GM18873 (cell line): ENCODE results near the gene FDPS.
"Not testable (repeated sequence)": the region's sequence is repeated elsewhere in the genome, so short reads cannot be mapped to it uniquely, and the experiment has no call there.

Experiments used
- ATAC-seq: cut with Tn5 transposase; IDR thresholded peaks from one replicate; pipeline ENCODE4 v1.9.1; 2021; ENCODE audit warnings: mild to moderate bottlenecking, moderate library complexity, moderate number of reproducible peaks; ENCODE audit not compliant: unreplicated experiment, low FRiP score

Gene FDPS

DNA sequence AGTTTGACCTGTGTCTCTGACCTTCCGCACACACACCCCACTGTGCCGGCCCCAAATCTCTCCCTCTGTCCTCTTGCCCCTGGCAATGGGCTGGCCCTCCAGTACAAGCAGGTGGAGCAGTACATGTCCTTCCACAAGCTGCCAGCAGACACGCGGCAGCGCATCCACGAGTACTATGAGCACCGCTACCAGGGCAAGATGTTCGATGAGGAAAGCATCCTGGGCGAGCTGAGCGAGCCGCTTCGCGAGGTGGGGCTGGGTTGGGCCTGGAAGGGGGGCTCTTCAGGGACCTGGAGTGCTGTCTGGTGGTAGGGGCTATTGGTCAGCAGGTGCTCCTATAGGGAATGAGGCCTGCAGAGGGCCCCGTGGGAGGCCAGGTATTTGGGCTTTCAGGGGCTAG lies 23.6 kb upstream of the FDPS start:
- no peak for ATAC-seq

DNA sequence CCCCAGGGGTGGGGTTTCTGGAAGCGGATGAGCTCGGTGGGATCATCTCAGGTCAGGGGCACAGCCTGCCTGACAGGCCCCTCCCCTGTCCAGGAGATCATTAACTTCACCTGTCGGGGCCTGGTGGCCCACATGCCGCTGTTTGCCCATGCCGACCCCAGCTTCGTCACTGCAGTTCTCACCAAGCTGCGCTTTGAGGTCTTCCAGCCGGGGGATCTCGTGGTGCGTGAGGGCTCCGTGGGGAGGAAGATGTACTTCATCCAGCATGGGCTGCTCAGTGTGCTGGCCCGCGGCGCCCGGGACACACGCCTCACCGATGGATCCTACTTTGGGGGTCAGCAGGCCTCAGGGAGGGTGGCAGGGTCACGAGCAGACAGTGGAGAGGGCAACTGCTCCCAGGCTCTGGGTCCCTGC lies 23.0 kb upstream of the FDPS start:
- no peak for ATAC-seq

- no peak for ATAC-seq
Measured at GRCh38 chr1:155286544-155286943, 22.1 kb upstream of the FDPS start.

DNA sequence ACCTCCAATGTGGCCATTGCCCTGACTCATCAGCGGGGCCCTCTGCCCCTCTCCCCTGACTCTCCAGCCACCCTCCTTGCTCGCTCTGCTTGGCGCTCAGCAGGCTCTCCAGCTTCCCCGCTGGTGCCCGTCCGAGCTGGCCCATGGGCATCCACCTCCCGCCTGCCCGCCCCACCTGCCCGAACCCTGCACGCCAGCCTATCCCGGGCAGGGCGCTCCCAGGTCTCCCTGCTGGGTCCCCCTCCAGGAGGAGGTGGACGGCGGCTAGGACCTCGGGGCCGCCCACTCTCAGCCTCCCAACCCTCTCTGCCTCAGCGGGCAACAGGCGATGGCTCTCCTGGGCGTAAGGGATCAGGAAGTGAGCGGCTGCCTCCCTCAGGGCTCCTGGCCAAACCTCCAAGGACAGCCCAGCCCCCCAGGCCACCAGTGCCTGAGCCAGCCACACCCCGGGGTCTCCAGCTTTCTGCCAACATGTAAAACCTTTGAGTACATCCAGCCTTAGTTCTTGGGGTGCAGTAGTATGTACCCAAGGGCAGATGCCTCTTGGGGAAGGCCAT lies 20.6 kb upstream of the FDPS start:
- no peak for ATAC-seq

GRCh38 chr1:155291006-155291405 lies 17.7 kb upstream of the FDPS start:
- ATAC-seq: not testable (repeated sequence)

DNA sequence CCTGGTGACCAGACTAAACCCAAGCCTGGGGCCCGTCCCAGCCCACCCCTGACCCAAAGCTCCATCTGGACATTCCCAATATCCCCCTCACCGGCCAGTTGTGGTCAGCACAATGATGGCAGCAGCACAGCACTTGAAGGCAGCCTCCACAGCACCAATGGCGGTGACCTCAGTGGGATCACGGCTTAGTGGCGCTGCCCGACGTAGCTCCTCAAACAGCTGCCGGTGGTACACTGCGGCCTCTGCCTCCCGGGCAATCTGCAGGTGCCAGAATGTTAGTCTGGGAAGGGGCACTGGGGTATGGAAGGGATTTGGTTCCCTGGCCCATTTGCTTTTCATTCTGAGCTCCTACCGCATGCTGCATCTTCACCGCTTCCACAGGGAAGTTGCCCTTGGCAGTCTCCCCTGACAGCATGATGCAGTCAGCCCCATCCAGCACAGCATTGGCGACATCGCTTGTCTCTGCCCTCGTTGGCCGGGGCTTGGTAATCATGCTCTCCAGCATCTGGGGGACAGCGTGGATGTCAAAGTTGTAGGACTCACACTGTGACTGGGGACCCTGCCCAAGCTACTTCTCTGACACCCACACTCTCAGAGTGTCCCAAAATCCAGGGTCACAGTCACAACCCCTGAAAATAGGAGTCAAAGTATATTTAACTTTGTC lies 15.4 kb upstream of the FDPS start:
- ATAC-seq: no peak

- ATAC-seq: no peak
Measured at GRCh38 chr1:155294520-155295182, 14.0 kb upstream of the FDPS start.

GRCh38 chr1:155295183-155295941 lies 13.3 kb upstream of the FDPS start:
- ATAC-seq: no peak

GRCh38 chr1:155295942-155296267 lies 12.8 kb upstream of the FDPS start:
- no peak for ATAC-seq

- no peak for ATAC-seq
Measured at GRCh38 chr1:155296661-155297060, 12.0 kb upstream of the FDPS start.

- ATAC-seq: no peak
Measured at GRCh38 chr1:155297384-155297783, 11.3 kb upstream of the FDPS start.

DNA sequence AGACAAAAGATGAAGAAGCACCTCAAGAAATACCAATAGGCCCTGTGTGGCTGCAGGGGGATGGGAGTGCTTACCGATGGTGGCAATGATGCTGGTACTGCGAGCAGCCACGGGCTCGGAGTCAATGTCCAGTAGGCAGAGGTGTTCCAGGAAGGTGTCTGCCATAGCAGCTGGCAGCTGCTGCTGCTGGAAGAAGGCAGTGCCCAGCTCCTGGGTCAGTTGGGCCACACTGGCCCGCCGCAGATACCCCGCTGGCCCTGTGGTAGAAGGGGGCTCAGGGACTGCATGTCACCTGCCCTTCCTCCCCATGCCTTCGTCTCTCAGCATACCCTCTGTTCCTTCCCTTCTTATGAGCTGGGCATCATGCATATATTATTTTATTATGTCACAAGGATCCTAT lies 8.6 kb upstream of the FDPS start:
- ATAC-seq: no peak

GRCh38 chr1:155300553-155301329 lies 7.9 kb upstream of the FDPS start:
- no peak for ATAC-seq

DNA sequence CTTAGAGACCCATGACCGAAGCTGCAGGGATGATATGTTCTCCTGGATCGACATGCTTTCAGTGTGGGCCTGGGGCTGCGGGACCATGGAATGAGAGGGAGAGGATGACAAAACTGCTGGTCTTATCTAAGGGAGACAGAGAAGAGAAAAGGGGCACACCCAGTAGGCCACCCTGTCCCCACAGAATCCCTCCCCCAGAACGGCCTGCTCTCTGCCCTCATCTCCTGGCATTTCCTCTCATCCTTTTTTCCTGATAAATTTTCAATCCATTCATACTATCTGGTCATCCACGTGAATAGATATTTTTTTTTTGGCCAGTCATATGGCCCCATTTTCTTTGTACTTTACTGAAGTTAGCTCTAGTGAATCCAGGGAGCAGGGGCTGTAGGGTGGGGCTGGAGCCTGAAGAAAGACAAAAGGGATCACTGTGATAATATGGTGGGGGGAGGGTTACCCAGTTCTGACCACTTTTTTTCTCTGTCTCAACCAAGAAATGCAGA lies 7.3 kb upstream of the FDPS start, which contains the start of gene PKLR:
TSS of gene PKLR (minus strand) at position 97 of the 500 bp plus-strand sequence. CDS start at position 54, 43 bp downstream.
- no peak for ATAC-seq

DNA sequence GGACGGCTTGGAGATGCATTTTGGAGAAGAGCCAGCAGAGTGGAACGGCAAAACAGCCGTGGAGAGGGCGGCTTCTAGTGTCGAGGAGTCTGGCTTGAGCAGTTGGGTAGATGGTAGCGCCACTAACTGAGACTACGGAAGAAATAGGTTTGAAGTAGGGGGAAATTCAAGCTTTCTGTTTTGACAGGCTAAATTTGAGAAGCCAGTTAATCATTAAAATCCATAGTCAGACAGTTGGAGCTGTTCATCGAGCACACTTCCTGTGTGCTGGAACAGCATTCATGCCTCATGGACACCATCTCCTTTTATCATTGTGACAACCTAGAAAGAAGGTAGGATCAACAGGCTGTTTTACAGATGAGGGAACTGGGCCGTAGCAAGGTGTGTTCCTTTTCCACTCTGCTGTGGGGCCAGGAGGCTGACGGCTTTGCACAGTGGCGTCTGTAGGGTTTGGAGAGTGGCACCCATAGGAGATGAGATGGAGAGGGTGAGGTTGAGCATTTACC lies 4.1 kb upstream of the FDPS start:
- no peak for ATAC-seq

GRCh38 chr1:155305881-155306391 lies 2.7 kb upstream of the FDPS start:
- ATAC-seq: no peak

- no peak for ATAC-seq
Measured at GRCh38 chr1:155307247-155307740, 1.4 kb upstream of the FDPS start.

- no peak for ATAC-seq
Measured at GRCh38 chr1:155309423-155310021, 856 bp downstream of the FDPS start.

- ATAC-seq: no peak
Measured at GRCh38 chr1:155313261-155313660, 4.6 kb downstream of the FDPS start.
